Measurements from ENCODE around the gene METAP2.
"Not testable (repeated sequence)": the region's sequence is repeated elsewhere in the genome, so short reads cannot be mapped to it uniquely, and the experiment has no call there.

The METAP2 gene

DNA sequence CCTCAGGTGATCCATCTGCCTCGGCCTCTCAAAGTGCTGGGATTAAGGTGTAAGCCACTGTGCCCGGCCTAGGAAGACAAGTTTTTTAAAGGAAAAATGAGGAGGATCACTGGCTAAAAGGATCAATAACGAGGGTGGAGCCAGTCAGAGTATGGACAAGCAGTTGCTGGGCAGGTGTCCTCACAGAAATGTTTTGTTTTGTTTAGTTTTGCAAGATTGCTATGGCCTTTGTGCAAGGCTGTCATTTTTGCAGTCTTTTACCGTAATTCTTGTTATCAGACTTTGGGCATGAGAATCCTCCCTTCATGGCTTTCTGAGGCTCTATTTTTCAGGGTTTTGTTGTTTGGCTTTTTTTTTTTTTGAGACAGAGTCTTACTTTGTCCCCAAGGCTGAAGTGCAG is 11.9 kb upstream of the METAP2 start:
- DNase-seq (ENCODE audit: insufficient read length, low spot score) (no peak), FAIRE-seq (no peak)

DNA sequence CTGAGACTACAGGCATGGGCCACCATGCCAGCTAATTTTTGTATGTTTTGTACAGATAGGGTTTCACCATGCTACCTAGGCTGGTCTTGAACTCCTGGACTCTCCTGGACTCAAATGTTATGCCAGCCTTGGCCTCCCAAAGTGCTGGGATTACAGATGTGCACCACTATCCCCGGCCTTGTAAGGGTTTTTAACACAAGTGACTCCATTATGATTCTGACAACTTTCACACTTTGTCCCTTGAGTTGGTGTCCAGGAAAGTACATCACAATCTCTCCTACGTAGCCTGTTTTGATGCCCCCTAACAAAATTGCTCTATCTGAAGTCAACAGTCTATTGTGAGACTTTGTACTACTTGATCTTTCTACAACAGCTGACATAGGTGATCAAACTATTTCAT is 11.4 kb upstream of the METAP2 start:
- no peak for DNase-seq (ENCODE audit: insufficient read length, low spot score)
- FAIRE-seq, result no peak

DNA sequence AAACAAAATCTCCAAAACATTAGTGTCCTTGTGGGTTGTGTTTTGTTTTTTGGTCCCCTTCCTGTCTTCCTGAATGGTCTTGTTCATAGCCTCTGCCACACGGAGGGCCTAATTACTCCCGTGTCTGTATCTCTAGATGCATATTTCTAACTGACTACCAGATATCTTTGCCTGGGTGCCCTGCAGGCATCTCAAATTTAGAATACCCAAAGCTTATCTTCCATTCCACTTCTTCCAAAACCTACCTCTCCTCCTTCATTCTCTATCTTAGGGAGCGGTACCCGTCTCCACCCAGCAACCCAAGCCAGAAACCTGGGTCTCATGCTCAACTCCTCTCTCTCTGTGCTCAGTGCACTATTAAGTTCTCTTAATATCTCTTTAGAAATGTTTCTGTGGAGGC is 10.9 kb upstream of the METAP2 start:
- DNase-seq (ENCODE audit: insufficient read length, low spot score) (no peak), FAIRE-seq (no peak)

DNA sequence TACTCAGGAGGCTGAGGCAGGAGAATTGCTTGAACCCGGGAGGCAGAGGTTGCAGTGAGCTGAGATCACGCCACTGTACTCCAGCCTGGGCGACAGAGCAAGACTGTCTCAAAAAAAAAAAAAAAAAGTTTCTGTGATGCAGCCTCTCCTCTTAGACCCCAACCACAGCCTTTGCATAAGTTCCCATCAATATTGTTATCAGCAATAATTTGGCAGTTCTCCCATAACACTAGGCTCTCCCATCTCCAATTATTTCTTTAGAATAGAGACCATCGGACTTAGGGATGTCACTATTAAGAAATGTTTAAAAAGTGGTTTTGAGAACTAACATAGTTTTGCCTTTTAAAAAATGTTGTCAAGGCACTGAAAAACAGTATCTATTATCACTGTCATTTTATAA is 10.2 kb upstream of the METAP2 start:
- not testable (repeated sequence) for DNase-seq (ENCODE audit: insufficient read length, low spot score)

DNA sequence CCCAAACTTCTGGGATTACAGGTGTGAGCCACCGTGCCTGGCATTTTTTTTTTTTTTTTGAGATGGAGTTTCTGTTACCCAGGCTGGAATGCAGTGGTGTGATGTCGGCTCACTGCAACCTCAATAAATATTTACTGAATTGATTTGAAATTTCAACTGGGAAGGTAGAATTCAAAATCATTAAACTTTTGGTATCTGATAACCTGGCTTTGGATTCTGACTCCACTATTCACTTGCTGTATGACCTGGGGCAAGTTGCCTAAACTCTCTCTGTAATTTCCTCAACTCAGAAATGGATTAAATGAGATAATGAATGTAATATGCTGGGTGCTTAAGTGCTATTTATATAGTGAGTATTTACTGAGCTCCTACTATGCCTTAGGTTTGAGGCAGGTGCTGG is 8.7 kb upstream of the METAP2 start:
- FAIRE-seq (no peak), DNase-seq (ENCODE audit: insufficient read length, low spot score) (no peak)

More for the DNA sequence above, 10.2 kb upstream of the METAP2 start:
- FAIRE-seq, result not testable (repeated sequence)

DNA sequence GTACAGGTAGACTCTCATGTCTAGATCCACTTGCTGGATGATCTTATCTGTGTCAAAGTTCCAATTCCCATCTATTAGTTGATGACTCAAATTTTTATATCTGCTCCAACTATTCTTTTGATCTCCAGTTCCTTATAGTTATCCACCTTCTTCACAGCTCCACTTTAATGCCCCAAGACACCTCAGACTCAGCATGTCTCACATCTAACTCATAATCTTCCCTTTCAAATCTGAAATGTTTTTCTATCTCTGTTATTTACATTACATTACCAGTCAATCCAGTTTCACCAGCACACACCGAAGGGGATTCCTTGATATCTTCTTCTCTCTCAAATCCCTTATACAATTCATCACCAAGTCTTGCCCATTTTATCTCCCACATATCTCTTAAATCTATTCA is 3.7 kb upstream of the METAP2 start:
- FAIRE-seq (no peak), DNase-seq (ENCODE audit: insufficient read length, low spot score) (no peak)

DNA sequence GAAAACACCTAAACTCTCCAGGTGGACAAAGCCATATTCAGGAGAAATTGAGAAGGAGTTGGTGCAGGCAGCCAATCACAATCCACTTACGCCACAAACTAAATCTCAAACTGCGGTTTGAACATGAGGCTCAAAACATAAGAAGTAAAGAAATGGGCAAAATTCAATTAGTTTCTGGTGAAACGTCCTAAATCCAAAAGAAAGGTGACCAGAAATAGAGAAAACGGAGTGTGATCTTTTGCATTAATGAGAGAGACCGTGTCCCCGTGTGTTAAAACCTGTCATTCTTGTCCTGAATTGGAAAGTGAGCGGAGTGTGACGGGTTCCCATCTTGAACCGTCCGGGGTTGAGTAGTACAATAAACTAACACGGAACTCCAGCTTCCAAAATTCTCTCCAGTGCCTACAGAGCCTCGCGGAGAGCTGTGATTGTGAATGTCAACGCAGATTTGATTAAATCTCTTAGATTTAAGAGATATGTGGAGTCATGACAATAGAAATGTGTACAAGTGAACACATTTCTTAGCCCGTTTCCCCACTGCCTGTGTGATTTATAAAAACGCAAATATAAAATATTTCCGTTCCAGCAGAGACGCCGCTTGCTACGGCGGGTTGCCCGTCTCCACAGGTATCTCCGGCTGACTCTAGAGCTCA is 595 bp upstream of the METAP2 start:
- FAIRE-seq (peak; percentile 54), DNase-seq (ENCODE audit: insufficient read length, low spot score) (no peak)

DNA sequence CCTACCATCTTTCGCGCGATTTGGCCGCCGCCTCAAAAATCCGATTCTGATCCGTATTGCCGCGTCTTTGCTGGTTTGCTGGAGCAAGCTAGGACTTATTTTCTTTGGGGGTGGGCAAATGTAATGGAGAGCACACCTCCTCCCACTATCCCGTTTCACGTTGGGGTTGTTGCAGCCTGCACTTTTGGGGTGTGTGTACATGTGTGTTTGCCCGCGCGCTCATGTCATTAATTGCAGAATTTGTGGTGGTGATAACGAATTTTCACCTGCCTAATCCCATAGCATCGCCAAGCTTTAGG is 657 bp downstream of the METAP2 start:
- no peak for FAIRE-seq
- DNase-seq (ENCODE audit: insufficient read length, low spot score), result no peak

DNA sequence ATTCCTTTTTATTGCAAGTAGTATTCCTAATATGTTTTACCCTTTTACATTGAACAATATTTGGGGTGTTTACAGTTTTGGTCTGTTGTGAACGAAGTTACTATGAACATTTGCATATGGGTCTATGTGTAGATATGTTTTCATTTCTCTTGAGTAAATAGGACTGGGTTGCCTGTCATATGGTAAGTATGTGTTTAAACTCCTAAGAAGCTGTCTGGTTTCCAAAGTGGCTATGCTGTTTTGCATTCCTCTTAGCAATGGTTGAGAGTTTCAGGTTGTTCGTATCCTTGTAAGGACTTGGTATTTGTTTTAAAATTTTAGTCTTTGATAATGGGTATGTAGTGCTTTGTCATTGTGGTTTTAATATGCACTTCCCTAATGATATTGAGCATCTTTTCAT is 6.3 kb downstream of the METAP2 start:
- FAIRE-seq (no peak), DNase-seq (ENCODE audit: insufficient read length, low spot score) (no peak)

DNA sequence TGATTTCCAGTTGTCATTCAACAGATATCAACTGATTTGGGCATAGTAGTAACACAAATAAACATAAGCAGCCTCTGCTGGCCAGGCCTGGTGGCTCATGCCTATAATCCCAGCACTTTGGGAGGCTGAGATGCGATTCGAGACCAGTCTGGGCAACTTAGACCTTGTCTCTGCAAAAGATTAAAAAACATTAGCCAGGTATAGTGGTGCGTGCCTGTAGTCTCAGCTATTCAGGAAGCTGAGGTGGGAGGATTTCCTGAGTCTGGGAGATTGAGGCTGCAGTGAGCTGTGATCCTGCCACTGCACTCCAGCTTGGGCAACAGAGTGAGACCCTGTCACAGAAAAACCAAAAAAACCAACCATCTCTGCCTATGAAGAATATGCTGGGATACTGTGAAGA is 7.1 kb downstream of the METAP2 start:
- FAIRE-seq (no peak), DNase-seq (ENCODE audit: insufficient read length, low spot score) (no peak)

DNA sequence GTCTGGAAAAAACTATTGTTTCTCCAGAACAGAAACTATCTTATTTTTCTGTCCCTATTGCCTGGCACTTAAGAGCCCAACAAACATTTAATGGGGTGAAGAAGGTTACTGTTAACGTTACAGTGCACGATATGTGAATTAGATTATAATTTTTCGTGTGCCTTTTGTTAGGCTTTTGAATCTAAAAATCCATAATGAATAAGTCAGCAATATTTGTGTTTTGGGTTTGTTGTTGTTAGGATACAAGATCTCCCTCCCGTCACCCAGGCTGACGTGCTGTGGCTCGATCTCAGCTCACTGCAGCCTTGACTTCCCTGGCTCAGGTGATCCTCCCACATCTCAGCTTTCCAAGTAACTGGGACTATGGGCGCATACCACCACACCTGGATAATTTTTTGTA is 7.9 kb downstream of the METAP2 start:
- no peak for FAIRE-seq
- DNase-seq (ENCODE audit: insufficient read length, low spot score), result no peak

DNA sequence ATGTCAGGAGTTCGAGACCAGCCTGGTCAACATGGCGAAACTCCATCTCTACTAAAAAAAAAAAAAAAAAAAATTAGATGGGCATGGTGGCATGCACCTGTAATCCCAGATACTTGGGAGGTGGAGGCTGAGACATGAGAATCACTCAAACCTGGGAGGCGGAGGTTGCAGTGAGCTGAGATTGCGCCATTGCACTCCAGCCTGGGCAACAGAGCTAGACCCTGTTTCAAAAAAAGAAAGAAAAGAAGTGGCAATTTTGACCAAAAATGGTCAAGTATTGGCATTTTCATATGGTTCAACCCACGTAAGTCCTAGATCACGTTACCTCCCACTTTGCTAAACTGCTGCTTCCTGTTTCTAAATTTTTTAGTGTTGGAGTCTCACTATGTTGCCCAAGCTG is 8.6 kb downstream of the METAP2 start:
- FAIRE-seq; DNase-seq (ENCODE audit: insufficient read length, low spot score): not testable (repeated sequence)

DNA sequence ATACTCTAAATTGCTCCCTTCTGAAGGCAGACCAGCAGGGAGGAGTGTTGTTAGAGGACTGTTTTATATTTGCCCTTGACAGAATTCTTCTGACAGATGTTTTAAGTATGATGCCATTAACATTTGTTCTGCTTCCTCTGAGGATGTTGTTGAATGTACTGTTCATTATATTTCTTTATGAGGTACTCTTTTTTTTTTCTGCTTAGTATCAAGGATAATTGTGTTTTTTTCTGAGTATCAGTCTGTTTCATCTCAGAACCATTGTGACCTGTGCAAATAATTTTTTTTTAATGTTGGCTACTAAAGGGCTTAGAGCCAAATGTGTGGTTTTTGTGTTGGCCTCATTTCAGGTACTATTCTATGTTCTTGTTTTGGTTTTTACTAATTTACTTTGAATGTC is 10.6 kb downstream of the METAP2 start:
- FAIRE-seq, result no peak
- DNase-seq (ENCODE audit: insufficient read length, low spot score), result no peak

DNA sequence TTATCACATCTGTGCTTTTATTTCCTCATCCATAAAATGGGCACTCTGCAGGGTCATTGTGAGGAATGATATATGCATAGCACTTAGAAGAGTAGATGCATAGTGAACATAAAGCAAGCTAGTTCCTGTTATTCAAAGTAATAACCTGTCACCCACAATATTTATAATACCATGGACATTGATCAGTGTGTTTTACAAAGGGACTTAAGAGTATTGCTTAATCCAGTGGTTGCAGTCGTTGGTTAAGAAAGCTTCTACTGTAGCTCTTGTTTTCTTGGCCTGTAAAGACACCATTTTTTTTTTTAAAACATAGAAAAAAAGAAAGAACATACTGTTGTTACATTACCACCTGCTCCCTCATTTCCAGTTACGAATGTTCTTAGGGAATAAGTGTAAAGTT is 13.1 kb downstream of the METAP2 start:
- DNase-seq (ENCODE audit: insufficient read length, low spot score), result no peak
- FAIRE-seq, result no peak

DNA sequence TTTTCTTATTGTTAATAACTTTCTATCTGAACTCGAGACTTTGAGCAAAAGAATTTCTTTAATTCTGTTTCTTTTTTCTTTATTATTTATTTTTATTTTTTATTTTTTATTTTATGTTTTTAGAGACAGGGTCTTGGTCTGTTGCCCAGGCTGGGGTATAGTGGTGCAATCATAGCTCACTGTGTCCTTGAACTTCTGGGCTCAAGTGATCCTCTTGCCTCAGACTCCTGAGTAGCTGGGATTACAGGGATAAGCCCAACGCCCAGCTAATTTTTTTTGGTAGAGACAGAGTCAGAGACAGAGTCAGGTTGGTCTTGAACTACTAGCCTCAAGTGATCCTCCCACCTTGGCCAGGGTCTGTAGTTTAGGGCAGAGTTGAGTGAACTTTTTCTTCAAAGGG is 18.5 kb downstream of the METAP2 start:
- DNase-seq (ENCODE audit: insufficient read length, low spot score) (no peak), FAIRE-seq (no peak)

DNA sequence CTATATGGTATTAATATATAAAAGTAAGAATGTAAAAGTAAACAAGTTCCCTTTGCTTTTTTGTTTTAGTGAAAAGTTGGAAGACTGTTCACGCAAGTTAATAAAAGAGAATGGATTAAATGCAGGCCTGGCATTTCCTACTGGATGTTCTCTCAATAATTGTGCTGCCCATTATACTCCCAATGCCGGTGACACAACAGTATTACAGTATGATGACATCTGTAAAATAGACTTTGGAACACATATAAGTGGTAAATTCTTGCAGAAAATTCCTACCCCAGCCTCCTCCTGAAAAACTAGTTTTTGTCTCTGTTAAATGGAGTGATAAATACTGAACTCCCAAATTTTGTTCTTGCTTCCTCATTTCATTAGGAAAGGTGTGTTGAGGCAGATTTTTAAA is 20.9 kb downstream of the METAP2 start:
- FAIRE-seq (no peak), DNase-seq (ENCODE audit: insufficient read length, low spot score) (no peak)

DNA sequence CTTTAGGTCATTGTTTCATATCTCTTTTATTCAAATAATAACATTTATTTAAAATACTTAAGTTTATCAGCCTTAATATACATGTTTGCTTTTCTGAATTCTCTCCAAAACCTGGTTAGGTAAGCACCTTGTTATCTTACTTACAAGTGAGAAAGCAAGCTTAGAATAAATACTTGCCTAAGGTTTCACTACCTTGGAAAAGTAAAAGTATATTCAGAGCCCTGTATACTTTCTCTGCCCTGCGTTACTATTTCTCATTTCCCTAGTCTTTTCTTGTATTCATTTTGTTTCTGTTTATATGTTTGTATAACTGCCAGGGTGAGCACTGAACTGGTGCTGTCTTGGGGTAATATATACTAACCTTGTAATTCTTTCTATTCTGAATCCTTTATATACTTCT is 21.5 kb downstream of the METAP2 start:
- FAIRE-seq (no peak), DNase-seq (ENCODE audit: insufficient read length, low spot score) (no peak)

DNA sequence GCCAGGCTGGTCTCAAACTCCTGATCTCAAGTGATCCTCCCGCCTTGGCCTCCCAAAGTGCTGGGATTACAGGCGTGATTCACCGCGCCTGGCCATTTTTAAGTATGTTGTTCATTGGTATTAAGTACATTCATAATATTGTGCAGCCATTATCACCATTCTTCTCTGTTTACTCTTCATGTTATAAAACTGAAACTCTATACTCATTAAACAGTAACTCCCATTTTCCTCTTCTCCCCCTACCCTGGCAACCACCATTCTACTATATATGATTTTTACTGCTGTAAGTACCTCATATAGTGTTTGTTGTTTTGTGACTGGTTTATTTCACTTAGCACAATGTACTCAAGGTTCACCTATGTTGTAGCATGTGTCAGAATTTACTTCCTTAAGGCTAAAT is 23.1 kb downstream of the METAP2 start:
- DNase-seq (ENCODE audit: insufficient read length, low spot score) (no peak), FAIRE-seq (no peak)

DNA sequence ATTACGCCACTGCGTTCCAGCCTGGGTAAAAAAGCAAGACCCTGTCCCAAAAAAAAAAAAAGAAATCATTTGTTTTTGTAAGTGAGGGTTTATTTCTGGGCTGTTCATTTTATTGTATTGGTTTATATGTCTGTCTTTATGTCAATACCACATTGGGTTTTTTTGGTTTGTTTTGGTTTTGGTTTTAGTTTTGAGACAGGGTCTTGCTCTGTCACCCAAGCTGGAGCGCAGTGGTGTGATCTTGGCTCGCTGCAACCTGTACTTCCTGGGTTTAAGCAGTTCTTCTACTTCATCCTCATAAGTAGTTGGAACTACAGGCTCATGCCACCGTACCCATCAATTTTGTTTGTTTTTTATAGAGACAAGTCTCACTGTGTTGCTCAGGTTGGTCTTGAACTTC is 25.0 kb downstream of the METAP2 start:
- DNase-seq (ENCODE audit: insufficient read length, low spot score) (no peak), FAIRE-seq (no peak)

DNA sequence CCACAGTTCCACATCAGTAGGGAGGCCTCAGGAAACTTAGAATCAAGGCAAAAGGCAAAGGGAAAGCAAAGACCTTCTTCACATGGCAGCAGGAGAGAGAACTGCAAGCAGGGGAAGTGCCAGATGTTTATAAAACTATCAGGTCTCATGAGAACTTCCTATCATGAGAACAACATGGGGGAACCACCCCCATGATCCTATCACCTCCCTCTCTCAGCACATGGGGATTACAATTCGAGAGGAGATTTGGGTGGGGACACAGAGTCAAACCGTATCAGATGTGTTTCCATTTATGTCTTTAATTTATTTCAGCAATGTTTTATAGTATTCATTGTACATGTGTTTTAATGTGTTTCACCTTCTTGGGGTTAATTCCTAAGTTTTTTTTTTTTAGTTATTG is 25.8 kb downstream of the METAP2 start:
- no peak for FAIRE-seq
- DNase-seq (ENCODE audit: insufficient read length, low spot score), result no peak

DNA sequence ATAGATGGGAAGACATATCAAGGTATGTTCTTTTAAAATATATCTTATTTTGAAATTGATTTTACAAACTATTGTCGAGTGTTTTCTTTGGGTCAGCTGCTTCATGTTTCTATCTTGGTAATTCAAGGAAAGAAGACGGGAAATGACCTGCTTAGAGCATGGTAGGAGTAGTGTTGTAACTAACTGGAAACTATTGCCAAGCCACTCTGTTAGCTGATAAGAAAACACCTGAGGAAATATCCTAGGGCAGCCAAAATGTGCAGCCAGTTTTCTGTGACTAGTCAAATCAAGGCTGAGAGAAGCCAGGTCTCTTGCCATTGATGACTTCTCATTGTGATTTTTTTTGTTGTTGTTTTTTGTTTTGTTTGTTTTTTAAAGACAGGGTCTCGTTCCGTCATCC is 30.2 kb downstream of the METAP2 start:
- no peak for FAIRE-seq
- no peak for DNase-seq (ENCODE audit: insufficient read length, low spot score)

DNA sequence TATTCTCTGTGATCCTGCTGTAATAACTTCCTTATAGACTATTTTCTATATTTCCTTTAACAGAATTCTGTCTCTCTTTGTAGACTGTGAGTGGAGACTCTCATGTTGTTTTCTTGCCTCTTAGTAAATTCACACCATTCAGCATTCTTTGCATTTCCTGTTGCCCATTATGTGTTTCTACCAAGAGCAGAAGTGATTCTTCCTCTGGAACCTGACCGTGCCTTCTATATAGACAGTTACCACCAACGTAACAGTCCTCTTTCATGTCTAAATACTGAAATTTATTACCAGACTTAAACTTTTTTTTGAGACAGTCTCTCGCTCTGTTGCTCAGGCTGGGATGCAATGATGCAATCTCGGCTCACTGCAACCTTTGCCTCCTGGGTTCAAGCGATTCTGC is 31.1 kb downstream of the METAP2 start:
- DNase-seq (ENCODE audit: insufficient read length, low spot score) (no peak), FAIRE-seq (no peak)

DNA sequence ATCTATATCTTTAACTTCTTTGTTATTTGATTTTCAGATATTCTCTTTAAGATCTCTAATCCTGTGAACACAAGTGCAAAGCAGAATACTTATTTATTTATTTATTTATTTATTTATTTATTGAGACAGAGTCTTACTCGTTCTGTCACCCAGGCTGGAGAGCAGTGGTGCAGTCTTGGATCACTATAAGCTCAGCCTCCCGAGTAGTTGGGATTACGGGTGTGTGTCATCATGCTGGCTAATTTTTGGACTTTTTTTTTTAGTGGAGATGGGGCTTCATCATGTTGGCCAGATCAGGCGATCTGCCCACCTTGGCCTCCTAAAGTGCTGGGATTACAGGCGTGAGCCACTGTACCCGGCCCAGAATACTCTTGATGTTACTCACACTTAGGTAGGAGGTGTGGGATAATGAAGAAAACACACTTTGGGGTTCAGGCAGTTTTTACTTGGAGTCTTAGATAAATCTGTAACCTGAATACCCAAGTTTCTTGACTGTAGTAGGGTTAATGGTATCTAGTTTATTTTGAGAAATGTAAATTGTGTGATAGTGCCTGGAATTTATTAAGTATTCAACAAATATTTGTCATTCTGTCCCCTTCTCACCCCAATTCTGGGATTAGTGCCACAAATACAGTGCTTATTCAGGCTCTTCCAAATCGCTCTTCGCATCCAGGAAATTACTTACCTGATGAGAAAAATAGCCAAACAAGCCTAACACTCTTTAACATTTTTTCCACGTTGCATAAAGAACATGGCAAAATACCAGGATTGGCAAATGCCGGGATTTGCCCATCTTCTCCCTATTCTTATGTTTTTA is 33.0 kb downstream of the METAP2 start:
- FAIRE-seq (no peak), DNase-seq (ENCODE audit: insufficient read length, low spot score) (no peak)
